HG03103 (cell line): ENCODE data around the gene STRN3.
"Not testable (repeated sequence)": the region's sequence is repeated elsewhere in the genome, so short reads cannot be mapped to it uniquely, and the experiment has no call there.

Experiments used
- ATAC-seq: cut with Tn5 transposase; IDR thresholded peaks from one replicate; pipeline ENCODE4 v1.9.1; 2021; ENCODE audit warnings: low read depth; ENCODE audit not compliant: unreplicated experiment

STRN3 gene

GRCh38 chr14:30925254-30925653 lies 100.9 kb downstream of the STRN3 start:
- ATAC-seq = no peak

- ATAC-seq = no peak
These were observed 104.4 kb downstream of the STRN3 start for GRCh38 chr14:30921788-30922187.

DNA sequence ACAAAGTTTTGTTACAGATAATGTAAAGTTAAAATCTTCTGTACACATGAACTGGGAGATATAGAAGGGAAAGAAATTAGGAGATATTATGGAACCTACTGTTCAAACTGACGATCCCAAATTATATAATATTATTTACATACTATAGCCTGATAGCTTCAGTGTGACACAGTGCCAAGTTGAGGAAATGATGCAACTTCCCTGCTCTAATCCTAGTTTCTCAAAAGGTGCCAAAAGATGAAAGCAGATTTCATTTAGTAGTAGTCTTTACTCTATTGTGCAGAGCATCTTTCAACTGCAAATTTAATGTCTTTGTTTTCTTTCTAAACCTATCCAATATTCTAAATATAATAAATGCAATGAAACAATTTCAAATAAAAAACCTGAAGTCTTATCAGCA lies 104.9 kb downstream of the STRN3 start:
- no peak for ATAC-seq

DNA sequence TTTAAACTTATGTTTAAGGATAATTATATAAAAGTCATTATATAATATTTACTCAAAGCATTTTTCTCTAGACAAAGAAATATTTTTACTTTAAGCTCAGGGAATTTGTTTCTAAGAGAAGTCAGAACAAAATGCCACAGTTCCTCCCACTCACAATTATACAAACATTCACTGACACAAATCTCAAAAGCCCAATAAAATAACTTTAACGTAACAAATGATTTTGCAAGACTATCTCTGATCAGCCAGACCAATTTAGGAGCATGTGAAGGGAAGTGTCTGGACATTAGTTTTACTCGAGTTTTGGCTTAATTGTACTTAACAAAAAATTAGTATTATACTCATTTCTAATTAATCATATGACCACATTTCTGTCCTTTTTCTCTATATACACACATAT lies 110.6 kb downstream of the STRN3 start:
- no peak for ATAC-seq

DNA sequence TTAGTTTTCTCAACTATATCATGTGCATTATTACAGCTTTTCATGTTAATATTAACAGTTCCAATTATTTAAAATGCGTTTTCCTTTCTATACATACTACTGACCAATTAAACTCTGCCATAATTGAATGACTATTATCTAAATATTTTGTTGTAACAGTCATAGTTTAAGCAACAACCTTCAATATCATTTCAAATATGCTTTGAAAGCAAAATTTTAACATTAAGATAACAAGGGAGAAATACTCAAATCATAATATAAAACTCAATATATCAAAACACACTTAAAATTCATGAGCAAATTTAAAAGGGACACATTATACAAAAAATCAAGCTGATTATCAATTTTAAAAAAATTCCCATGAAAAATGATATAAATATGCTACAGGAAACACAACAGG lies 111.4 kb downstream of the STRN3 start:
- no peak for ATAC-seq

DNA sequence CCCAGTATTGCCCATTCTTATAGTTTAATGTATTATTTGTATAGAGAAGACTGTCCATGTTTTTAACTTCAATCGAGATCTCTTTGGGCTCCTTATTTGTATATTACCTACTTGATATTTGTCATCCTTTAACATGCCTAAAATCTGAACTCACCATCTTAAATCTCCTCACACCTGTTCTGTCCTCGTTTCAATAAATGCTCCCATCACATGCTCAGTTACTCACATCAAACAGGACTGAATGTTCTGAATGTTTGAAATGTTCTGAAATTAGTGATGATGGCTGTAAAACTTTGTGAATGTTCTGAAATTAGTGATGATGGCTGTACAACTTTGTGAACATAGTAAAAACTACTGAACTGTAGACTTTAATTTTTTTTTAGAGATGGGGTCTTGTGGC lies 117.4 kb downstream of the STRN3 start:
- ATAC-seq = no peak

- ATAC-seq = no peak
These were observed 118.5 kb downstream of the STRN3 start for GRCh38 chr14:30907659-30908057.

GRCh38 chr14:30906752-30907658 lies 119.2 kb downstream of the STRN3 start:
- no peak for ATAC-seq

DNA sequence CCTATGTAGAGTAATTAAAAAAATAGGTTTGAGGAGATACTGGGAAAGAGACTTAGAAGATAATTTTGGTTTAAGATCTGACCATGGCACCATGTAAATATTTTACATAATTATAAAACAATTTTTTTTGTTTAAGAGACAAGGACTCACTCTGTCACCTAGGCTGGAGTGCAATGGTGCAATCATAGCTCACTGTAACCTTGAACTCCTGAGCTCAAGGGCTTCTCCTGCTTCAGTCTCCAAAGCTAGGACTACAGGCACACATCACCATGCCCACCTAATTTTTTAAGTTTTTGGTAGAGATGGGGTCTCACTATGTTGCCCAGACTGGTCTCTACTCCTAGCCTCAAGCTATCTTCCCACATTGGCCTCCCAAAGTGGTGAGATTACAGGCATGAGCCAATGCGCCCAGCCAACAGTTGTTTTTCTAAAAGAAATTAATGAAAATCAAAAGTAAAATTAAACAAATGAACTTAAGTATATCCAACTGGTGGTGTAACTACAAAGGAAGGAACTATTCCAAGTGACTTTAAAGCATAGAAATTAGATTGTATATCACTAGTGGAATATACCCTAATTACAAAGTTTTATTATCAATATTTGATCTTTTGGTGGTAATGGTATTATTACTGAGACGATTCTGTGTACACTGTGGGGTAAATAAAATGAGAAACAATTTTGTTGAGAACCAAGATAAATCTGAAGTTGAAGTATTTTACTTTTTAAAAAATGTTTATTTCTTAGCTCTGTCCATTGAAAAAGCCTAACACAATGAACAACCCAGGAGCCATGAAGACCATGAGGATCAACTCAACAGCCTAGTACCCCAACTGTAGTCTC lies 122.7 kb downstream of the STRN3 start:
- no peak for ATAC-seq

DNA sequence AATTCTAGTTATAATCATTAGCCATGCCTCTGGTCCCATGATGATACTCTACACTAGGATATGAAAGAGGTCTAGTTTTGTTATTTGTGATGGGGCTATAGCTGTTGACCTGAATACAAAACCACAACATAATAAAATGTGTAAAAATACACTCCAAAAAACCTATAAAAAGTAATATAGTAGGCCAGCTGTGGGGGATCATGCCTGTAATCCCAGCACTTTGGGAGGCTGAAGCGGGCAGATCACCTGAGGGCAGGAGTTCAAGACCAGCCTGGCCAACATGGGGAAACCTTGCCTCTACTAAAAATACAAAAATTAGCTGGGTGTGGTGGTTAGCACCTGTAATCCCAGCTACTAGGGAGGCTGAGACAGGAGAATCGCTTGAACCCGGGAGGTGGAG lies 129.1 kb downstream of the STRN3 start:
- ATAC-seq = not testable (repeated sequence)

DNA sequence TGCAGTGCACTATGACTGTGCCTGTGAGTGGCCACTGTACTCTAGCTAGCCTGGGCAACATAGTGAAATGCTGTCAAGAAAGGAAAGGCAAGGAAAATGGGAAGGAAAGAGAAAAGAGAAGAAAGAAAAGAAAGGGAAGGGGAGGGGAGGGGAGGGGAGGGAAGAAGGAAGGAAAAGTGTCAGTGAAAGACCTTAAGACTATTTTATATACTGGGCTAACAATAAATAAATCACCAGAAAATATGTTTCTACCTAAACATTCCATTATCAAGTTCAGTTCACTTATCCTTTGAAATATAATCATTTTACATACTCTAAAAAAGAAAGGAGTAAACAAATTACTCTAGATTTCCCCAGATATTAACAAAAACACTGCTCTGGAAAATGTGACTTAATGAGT lies 129.7 kb downstream of the STRN3 start:
- ATAC-seq = no peak

DNA sequence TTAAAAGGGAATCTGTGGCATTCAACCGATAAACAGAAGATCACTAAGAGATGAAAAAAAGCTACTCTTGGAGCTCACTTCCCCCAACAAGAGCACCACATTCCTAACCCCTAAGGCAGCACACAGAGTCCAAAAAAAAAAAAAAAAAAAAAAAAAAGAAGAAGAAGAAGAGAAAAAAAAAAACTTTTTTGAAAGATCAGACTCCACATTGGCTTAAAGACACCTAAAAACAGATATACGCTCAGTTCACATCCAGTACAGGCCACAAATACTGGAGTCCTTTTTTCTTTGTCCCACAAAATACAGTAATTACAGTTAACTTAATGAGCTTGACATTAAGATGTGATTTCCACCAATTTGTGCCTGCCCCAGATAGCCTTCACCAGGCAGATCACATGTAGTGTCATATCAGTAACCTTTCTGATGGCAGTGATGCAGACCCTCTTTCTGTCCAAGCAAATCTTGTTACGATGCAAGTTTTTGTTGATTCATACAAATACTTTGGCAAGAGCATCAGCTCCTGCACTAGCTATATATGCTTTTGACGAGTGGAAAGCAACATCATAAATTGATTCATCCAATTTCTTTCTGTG lies 131.2 kb downstream of the STRN3 start:
- no peak for ATAC-seq

DNA sequence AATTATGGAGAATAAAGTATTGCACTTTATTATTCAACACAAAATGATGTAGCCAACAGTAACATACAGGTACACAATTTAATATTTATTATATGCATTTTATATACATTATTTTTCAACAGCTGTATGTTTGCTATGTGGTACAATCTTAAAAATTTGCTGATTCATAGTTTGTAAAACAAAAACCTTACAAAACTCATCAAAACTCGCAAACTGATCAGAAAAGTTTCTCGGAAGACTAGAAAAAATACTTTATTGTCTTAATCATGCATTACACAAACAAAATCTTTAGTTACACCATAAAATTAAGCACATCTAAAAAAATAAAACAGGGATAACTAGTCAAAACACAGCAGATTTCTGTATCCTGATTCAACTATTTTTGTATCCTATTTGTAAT lies 132.4 kb downstream of the STRN3 start:
- no peak for ATAC-seq

- no peak for ATAC-seq
These were observed 137.0 kb downstream of the STRN3 start for GRCh38 chr14:30889244-30889594.

- ATAC-seq = no peak
These were observed 137.5 kb downstream of the STRN3 start for GRCh38 chr14:30888480-30889243.

DNA sequence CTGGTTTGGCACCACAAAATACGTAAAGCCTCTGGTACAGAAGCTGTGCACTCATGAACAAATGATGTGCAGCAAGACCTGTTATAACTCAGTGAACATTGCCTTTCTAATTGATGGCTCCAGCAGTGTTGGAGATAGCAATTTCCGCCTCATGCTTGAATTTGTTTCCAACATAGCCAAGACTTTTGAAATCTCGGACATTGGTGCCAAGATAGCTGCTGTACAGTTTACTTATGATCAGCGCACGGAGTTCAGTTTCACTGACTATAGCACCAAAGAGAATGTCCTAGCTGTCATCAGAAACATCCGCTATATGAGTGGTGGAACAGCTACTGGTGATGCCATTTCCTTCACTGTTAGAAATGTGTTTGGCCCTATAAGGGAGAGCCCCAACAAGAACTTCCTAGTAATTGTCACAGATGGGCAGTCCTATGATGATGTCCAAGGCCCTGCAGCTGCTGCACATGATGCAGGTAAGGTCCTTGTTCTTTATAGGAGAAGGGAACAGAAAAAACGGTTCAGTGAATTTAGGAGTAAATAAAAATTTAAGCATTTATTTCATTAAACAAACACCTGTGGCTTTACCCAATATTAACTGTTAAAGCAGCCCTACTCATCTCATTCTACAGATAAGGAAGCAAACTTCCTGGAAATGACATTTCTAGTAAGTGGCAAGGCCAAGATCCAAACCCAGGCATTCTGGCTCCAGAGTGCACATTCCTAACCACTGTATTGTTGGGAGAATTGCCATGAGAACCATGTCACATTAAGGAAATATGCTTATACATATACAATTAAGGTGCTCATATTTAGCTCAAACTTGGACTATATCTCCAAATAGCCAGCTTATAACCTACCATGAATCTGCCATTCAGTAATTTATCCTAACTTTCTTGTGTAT lies 140.1 kb downstream of the STRN3 start:
- no peak for ATAC-seq

DNA sequence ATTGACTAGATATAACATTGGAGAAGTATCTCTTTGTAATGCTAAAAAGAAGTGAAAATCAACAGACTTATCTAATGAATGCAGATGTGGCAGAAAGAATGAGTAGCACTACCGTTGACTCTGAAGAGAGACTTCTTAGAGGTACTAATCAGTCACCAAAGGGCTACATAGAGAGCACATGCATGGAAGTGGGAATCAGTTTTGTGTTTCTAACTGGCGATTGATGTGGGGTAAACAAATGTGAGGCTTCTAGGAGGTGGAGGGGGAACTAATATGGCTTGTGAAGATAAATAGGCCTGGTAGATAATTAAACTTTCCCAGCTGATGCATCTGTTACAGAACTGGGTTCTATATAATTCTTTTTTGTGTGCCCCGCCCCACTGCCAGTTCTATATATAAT lies 141.3 kb downstream of the STRN3 start:
- no peak for ATAC-seq

GRCh38 chr14:30883508-30884294 lies 142.5 kb downstream of the STRN3 start:
- no peak for ATAC-seq

DNA sequence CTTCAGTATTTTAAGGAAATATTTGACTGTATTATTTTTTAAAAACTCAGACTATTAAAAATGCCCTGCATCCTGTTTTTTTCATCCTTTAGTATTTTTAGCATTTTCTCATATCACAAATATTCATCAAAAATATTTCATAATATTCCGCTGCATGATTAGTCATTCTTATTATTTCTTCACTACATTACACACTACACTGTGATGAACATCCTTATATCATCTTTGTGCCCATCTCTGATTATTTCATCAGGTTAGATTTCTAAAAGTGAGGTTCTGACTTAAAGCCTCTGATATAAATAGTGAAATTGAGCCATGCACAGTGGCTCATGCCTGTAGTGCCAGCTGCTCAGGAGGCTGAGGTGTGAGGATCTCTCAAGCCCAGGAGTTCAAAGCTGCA lies 143.7 kb downstream of the STRN3 start:
- no peak for ATAC-seq
